Liver (tissue), 9 donors: Measurements from ENCODE around the gene LGR4. TPM values are rescaled to one million over a fixed set of nuclear protein-coding genes. Genes with fewer than 3 reads are reported as not detected.

Experiments used
- DNase-seq: peaks from one replicate; pipeline ENCODE4 v3.0.0-alpha.2; 2017; ENCODE audit warnings: low spot score
- H3K27ac ChIP-seq, 2 donors: one replicate each; pipeline ENCODE4 v1.7.0; 2013; ENCODE audit warnings: inconsistent platforms in 2 of 2, low read length in 2 of 2, control low read depth in 1 of 2, low read depth in 1 of 2, mild to moderate bottlenecking in 1 of 2
- H3K27me3 ChIP-seq, 4 donors: one replicate each; pipeline versions ENCODE4 v1.6.1 to v1.7.0; 2013; ENCODE audit warnings: low read length in 3 of 4, inconsistent platforms in 1 of 4, mild to moderate bottlenecking in 1 of 4, moderate library complexity in 1 of 4; ENCODE audit not compliant: control insufficient read depth in 4 of 4, insufficient read depth in 4 of 4
- H3K36me3 ChIP-seq, 4 donors: one replicate each; pipeline versions ENCODE4 v1.6.1 to v1.7.0; 2013; ENCODE audit warnings: low read length in 3 of 4, mild to moderate bottlenecking in 3 of 4, low read depth in 1 of 4, moderate library complexity in 1 of 4; ENCODE audit not compliant: control insufficient read depth in 4 of 4, insufficient read depth in 3 of 4
- H3K4me1 ChIP-seq, 4 donors: one replicate each; pipeline versions ENCODE4 v1.6.1 to v1.7.0; 2013; ENCODE audit warnings: low read length in 3 of 4, mild to moderate bottlenecking in 3 of 4, moderate library complexity in 1 of 4; ENCODE audit not compliant: control insufficient read depth in 4 of 4, insufficient read depth in 4 of 4
- H3K4me3 ChIP-seq, 3 donors: one replicate each; pipeline versions ENCODE4 v1.6.1 to v1.7.0; 2013; ENCODE audit warnings: low read length in 3 of 3, control low read depth in 1 of 3, low read depth in 1 of 3, mild to moderate bottlenecking in 1 of 3
- H3K9ac ChIP-seq, 2 donors: one replicate each; pipeline ENCODE4 v1.7.0; 2013; ENCODE audit warnings: low read length in 2 of 2, mild to moderate bottlenecking in 2 of 2, moderate library complexity in 2 of 2, control low read depth in 1 of 2, low read depth in 1 of 2
- H3K9me3 ChIP-seq, 4 donors: one replicate each; pipeline versions ENCODE4 v1.6.1 to v1.7.0; 2013; ENCODE audit warnings: low read length in 3 of 4; ENCODE audit not compliant: control insufficient read depth in 4 of 4
- ATF3 ChIP-seq: IDR thresholded peaks from 2 replicates; pipeline ENCODE4 v1.6.1; 2016; ENCODE audit warnings: antibody characterized with exemption
- EGR1 ChIP-seq, 2 donors: IDR thresholded peaks; 2 replicates each; pipeline ENCODE4 v1.6.1; 2016 to 2018; ENCODE audit warnings: antibody characterized with exemption in 2 of 2, low read depth in 2 of 2
- FOXA1 ChIP-seq: IDR thresholded peaks from 2 replicates; pipeline ENCODE4 v1.6.1; 2016; ENCODE audit warnings: antibody characterized with exemption
- FOXA2 ChIP-seq: IDR thresholded peaks from 2 replicates; pipeline ENCODE4 v1.6.1; 2016; ENCODE audit warnings: antibody characterized with exemption
- GABPA ChIP-seq, 2 donors: IDR thresholded peaks in 1 of 2; conservative IDR thresholded peaks in 1 of 2; 2 replicates each; pipeline ENCODE4 v1.6.1; 2016; ENCODE audit warnings: antibody characterized with exemption in 2 of 2, mild to moderate bottlenecking in 1 of 2, moderate library complexity in 1 of 2
- HNF4G ChIP-seq: IDR thresholded peaks from 2 replicates; pipeline ENCODE4 v1.6.1; 2016; ENCODE audit warnings: antibody characterized with exemption
- JUND ChIP-seq, 2 donors: IDR thresholded peaks; 2 replicates each; pipeline ENCODE4 v1.6.1; 2016; ENCODE audit warnings: antibody characterized with exemption in 2 of 2
- RAD21 ChIP-seq, 2 donors: IDR thresholded peaks; 2 replicates each; pipeline ENCODE4 v1.6.1; 2016; ENCODE audit warnings: antibody characterized with exemption in 2 of 2, mild to moderate bottlenecking in 2 of 2
- RXRA ChIP-seq, 2 donors: IDR thresholded peaks; 2 replicates each; pipeline ENCODE4 v1.6.1; 2017 to 2018; ENCODE audit warnings: antibody characterized with exemption in 2 of 2, mild to moderate bottlenecking in 1 of 2
- SP1 ChIP-seq: IDR thresholded peaks from 2 replicates; pipeline ENCODE4 v1.6.1; 2018; ENCODE audit warnings: antibody characterized with exemption, mild to moderate bottlenecking
- TAF1 ChIP-seq: conservative IDR thresholded peaks from 2 replicates; pipeline ENCODE4 v1.6.1; 2016; ENCODE audit warnings: antibody characterized with exemption, mild to moderate bottlenecking
- YY1 ChIP-seq: IDR thresholded peaks from 2 replicates; pipeline ENCODE4 v1.6.1; 2016; ENCODE audit warnings: antibody characterized with exemption, mild to moderate bottlenecking
- ZBTB33 ChIP-seq: IDR thresholded peaks from 2 replicates; pipeline ENCODE4 v1.6.1; 2016; ENCODE audit warnings: antibody characterized with exemption
- WGBS: extraction: QIAGEN DNeasy Blood & Tissue Kit; methylation state at CpG from one replicate; pipeline ENCODE4 v1.1.7; 2013; 5-methylcytosine and 5-hydroxymethylcytosine counted together
- polyA plus RNA-seq, 2 donors: library from polyadenylated mRNA; stranded (reverse) in 1 of 2; unstranded in 1 of 2; fragments of 200-250 nt in 1 of 2; fragments of >200 nt in 1 of 2; fragmentation: Nextera tagmentation in 1 of 2; extraction: Ambion mirVana in 1 of 2; gene quantifications; one replicate each; pipeline versions ENCODE4 v1.2.1 to v1.2.3, GENCODE V29; 2013 to 2015
- total RNA-seq, 2 donors: library from RNA; depleted of rRNA; stranded (reverse); fragments of >200 nt; gene quantifications; one replicate each; pipeline ENCODE4 v1.2.3, GENCODE V29; 2014
- TF ChIP-seq, protein P1 (sequence below): IDR thresholded peaks from 2 replicates; pipeline ENCODE4 v1.6.1; 2016; ENCODE audit warnings: antibody characterized with exemption, mild to moderate bottlenecking
- donor health status: healthy.
- donor health status: healthy.
- donor health status: healthy.
- donor health status: healthy.
- donor health status: healthy.

The LGR4 gene
- total and polyA plus RNA-seq, 4 donors = 13.7 to 95.3 (median 42.5) TPM

DNA sequence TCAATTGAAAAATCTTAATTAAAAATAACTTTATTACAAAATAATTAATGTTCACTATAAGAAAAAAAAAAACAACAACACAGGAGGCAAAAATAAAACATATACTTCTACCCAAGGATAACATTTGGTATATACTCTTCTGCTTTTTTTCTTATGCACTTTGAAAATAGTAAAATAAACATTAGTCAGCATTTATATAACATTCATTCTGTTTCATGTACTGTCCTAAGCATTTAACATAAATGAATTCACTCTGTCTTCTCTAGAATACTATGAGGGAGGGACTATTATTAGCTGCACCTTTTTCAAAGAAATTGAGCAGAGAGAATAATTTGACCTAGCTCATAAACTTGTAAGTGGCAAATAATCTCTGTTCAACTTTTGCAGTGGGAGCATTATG, 61.3 kb downstream of the LGR4 start:
- no peak for DNase-seq
- TF ChIP-seq TAF1 = no peak
- no peak for TF ChIP-seq EGR1 (IDR thresholded peaks at IDR 0.05; ENCODE audit: low read depth in 2 of 2)
- no peak for TF ChIP-seq HNF4G
- no peak for TF ChIP-seq FOXA1
- TF ChIP-seq GABPA (IDR thresholded peaks at IDR 0.05 in 1 of 2, conservative IDR thresholded peaks at IDR 0.05 in 1 of 2) = no peak
- no peak for TF ChIP-seq SP1
- TF ChIP-seq, protein P1, sequence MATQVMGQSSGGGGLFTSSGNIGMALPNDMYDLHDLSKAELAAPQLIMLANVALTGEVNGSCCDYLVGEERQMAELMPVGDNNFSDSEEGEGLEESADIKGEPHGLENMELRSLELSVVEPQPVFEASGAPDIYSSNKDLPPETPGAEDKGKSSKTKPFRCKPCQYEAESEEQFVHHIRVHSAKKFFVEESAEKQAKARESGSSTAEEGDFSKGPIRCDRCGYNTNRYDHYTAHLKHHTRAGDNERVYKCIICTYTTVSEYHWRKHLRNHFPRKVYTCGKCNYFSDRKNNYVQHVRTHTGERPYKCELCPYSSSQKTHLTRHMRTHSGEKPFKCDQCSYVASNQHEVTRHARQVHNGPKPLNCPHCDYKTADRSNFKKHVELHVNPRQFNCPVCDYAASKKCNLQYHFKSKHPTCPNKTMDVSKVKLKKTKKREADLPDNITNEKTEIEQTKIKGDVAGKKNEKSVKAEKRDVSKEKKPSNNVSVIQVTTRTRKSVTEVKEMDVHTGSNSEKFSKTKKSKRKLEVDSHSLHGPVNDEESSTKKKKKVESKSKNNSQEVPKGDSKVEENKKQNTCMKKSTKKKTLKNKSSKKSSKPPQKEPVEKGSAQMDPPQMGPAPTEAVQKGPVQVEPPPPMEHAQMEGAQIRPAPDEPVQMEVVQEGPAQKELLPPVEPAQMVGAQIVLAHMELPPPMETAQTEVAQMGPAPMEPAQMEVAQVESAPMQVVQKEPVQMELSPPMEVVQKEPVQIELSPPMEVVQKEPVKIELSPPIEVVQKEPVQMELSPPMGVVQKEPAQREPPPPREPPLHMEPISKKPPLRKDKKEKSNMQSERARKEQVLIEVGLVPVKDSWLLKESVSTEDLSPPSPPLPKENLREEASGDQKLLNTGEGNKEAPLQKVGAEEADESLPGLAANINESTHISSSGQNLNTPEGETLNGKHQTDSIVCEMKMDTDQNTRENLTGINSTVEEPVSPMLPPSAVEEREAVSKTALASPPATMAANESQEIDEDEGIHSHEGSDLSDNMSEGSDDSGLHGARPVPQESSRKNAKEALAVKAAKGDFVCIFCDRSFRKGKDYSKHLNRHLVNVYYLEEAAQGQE = no peak
- no peak for TF ChIP-seq YY1
- TF ChIP-seq RXRA (IDR thresholded peaks at IDR 0.05) = no peak
- TF ChIP-seq ATF3 = no peak
- no peak for TF ChIP-seq JUND (IDR thresholded peaks at IDR 0.05)
- no peak for TF ChIP-seq RAD21 (IDR thresholded peaks at IDR 0.05)
- TF ChIP-seq ZBTB33 = no peak
- no peak overlapping the region for H3K9ac ChIP-seq
- no peak overlapping the region for H3K4me3 ChIP-seq
- no peaks in the 10 kb centered on the region for H3K27me3 ChIP-seq
- H3K9me3 ChIP-seq = no peaks in the 10 kb centered on the region
- peaks cover 0 to 6% (median 1%) of the 10 kb centered on the region in 4 donors for H3K36me3 ChIP-seq
- peaks cover 0 to 24% (median 4%) of the 10 kb centered on the region in 4 donors for H3K4me1 ChIP-seq
- no peak overlapping the region for H3K27ac ChIP-seq

DNA sequence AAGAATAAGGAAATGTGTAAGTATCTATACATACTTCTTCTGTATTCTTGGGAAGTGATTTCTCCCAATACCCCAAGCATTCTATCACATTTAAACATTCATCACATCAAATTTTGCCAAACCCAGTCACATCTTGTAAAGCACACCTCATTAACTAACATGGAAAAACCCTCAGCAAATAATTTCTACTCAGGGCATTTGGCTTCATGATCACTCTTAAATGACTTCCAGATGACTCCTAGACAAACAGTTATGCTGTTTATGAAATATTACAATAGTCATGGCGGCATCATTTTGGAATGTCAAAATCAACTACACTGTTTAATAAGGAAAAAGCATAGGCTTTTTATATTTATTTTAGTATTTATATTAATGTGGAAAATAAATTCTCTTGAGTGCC, 62.3 kb downstream of the LGR4 start:
- H3K9me3 ChIP-seq = no peaks in the 10 kb centered on the region
- peaks cover 0 to 26% (median 4%) of the 10 kb centered on the region in 4 donors for H3K4me1 ChIP-seq
- DNase-seq = no peak
- no peak for TF ChIP-seq FOXA2
- TF ChIP-seq FOXA1 = no peak
- TF ChIP-seq, protein P1 = peak; percentile 2
- no peak for TF ChIP-seq JUND (IDR thresholded peaks at IDR 0.05)
- WGBS = 95% methylated on average over 1 of the region's 1 CpG
- peaks cover 0 to 6% (median 1%) of the 10 kb centered on the region in 4 donors for H3K36me3 ChIP-seq
- no peaks in the 10 kb centered on the region for H3K27me3 ChIP-seq
- H3K9ac ChIP-seq = no peak overlapping the region
- no peak overlapping the region for H3K4me3 ChIP-seq
- no peak overlapping the region for H3K27ac ChIP-seq
